ENCODE results near the gene RBM6. TPM values are rescaled to one million over a fixed set of nuclear protein-coding genes. Genes with fewer than 3 reads are reported as not detected.

The RBM6 gene, protein sequence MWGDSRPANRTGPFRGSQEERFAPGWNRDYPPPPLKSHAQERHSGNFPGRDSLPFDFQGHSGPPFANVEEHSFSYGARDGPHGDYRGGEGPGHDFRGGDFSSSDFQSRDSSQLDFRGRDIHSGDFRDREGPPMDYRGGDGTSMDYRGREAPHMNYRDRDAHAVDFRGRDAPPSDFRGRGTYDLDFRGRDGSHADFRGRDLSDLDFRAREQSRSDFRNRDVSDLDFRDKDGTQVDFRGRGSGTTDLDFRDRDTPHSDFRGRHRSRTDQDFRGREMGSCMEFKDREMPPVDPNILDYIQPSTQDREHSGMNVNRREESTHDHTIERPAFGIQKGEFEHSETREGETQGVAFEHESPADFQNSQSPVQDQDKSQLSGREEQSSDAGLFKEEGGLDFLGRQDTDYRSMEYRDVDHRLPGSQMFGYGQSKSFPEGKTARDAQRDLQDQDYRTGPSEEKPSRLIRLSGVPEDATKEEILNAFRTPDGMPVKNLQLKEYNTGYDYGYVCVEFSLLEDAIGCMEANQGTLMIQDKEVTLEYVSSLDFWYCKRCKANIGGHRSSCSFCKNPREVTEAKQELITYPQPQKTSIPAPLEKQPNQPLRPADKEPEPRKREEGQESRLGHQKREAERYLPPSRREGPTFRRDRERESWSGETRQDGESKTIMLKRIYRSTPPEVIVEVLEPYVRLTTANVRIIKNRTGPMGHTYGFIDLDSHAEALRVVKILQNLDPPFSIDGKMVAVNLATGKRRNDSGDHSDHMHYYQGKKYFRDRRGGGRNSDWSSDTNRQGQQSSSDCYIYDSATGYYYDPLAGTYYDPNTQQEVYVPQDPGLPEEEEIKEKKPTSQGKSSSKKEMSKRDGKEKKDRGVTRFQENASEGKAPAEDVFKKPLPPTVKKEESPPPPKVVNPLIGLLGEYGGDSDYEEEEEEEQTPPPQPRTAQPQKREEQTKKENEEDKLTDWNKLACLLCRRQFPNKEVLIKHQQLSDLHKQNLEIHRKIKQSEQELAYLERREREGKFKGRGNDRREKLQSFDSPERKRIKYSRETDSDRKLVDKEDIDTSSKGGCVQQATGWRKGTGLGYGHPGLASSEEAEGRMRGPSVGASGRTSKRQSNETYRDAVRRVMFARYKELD
- total RNA-seq (2013): 136 TPM
- polyA plus RNA-seq (100 to 1,000 TPM in 1 of 3 donors, 10 to 100 TPM in 2; 11.3 to 137 (median 17.8) TPM), polyA minus RNA-seq (29.2 and 48.5 TPM in 2 replicates), total RNA-seq (29.5 to 122 (median 78.1) reads per million in 11 experiments)

DNA sequence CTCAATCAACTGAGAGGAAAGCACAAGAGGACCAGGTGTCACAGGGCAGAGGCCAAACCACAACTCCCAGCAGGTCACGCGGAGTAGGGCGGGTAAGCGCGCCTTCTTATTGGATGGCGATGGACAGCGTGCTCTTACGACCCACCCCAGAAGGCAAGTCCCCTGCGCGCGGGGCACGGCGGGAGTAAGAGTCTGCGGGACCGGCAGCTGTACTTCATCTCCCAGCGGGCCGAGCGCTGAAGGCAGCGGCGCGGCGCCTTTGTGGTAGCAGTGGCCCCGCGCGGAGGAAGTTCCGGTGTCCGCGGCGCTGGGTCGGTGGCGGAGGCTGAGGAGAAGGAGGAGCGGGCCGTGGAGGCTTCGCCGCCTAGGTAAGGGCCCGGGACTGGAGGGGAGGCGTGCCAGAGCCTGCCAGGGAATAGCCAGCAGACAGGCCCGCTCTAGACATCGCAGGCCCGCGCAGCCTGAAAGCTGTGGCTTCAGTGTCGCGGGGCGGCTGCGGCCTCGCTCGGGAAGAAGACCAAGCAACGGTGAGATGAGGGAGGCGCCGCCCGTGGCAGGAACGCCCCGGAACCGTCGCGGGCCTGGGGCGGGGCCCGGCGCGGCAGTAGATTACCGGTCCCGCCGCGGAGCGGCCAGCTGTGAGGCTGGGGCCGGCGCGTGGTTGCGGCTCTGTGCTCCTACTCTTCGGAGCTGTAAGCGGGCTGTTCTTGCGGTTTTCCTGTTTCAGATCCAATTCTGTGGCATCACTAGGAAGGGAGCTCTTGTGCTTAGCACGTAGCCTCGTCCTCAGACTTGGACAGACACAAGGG, at the start of gene RBM6:
TSS of gene RBM6 (plus strand) at position 293 of the 809 bp plus-strand sequence. CDS start 22,492 bp downstream, outside the sequence.
- Histone ChIP-seq H4K20me1 (ENCODE audit: insufficient read depth, low read length) (peaks cover 47% of the 10 kb centered on the region), H3K9me3 (replicated peaks in 1 of 2; ENCODE audit: control insufficient read depth in 1 of 2, insufficient read depth in 1 of 2, low read length in 2 of 2) (no peaks in the 10 kb centered on the region), H3K79me2 (ENCODE audit: insufficient read depth, low read length) (peaks cover 48% of the 10 kb centered on the region), H3K27ac (ENCODE audit: low read depth in 1 of 2, low read length in 2 of 2) (peak within 1 kb of the TSS; percentile 89 to 98), H3K4me1 (ENCODE audit: control insufficient read depth in 1 of 2, insufficient read depth in 2 of 2, low read length in 2 of 2) (peaks cover 40 to 50% of the 10 kb centered on the region in 2 donors), H3K4me2 (replicated peaks; ENCODE audit: extremely low read depth, low read length, poor library complexity, severe bottlenecking) (peak within 1 kb of the TSS; percentile 99), H3K27me3 (ENCODE audit: control insufficient read depth in 2 of 2, insufficient read depth in 2 of 2, low read length in 2 of 2) (no peaks in the 10 kb centered on the region), H3K9ac (ENCODE audit: insufficient read depth, low read length, poor library complexity, severe bottlenecking) (peak within 1 kb of the TSS; percentile 84), H2AFZ (ENCODE audit: insufficient read depth, low read depth, low read length, poor library complexity, severe bottlenecking) (peak within 1 kb of the TSS; percentile 92), H3K4me3 (replicated peaks in 1 of 3; ENCODE audit: low read depth in 2 of 3, low read length in 3 of 3) (peak within 1 kb of the TSS; percentile 77 to 98 (median 92)), H3K36me3 (replicated peaks in 1 of 2; ENCODE audit: control insufficient read depth in 1 of 2, insufficient read depth in 2 of 2, low read length in 2 of 2) (peaks cover 2 to 13% of the 10 kb centered on the region in 2 donors)
- H3K4me3 Mint-ChIP-seq: peak within 1 kb of the TSS; percentile 95
- intact Hi-C loops (cut with micrococcal nuclease): loop anchor here (1.0 to 10.0 kb wide), 2 partner anchors 11 to 225 kb away; partner anchors contain the start of genes AMIGO3 (in 1 of the 2) and MON1A (in 1 of the 2)
- H3K36me3 Mint-ChIP-seq: peaks cover 4 to 15% of the 10 kb centered on the region in 2 donors
- peaks cover 0 to 2% (median 0%) of the 10 kb centered on the region in 7 donors for H3K9me3 Mint-ChIP-seq
- H3K27ac Mint-ChIP-seq: peak within 1 kb of the TSS; percentile 93 to 98 (median 96)
- peaks cover 0 to 2% (median 0%) of the 10 kb centered on the region in 3 donors for H3K27me3 Mint-ChIP-seq (ENCODE audit: low read depth in 3 of 3)
- TF ChIP-seq CTCF (IDR thresholded peaks at IDR 0.05): no peak
- DNase-seq: peak; percentile 93 to 96 (median 94)
- under 1% methylated on average over 71 of the region's 74 CpGs for WGBS (ENCODE audit: insufficient coverage)
- H3K4me1 Mint-ChIP-seq: peaks cover 46% of the 10 kb centered on the region
